Fibroblast of skin of back (primary cell): ENCODE results near the gene GAGE2A. TPM values are rescaled to one million over a fixed set of nuclear protein-coding genes. Genes with fewer than 3 reads are reported as not detected.
"Not testable (repeated sequence)": the region's sequence is repeated elsewhere in the genome, so short reads cannot be mapped to it uniquely, and the experiment has no call there.

Experiments
- DNase-seq: peaks from one replicate; pipeline ENCODE4 v3.0.0-alpha.2; 2013
- polyA plus RNA-seq, 2 experiments: library from polyadenylated mRNA; unstranded; fragments of 120-200 nt; gene quantifications; one replicate each; pipeline ENCODE4 v1.2.1, GENCODE V29; 2013; ENCODE audit not compliant: insufficient read length in 2 of 2

GAGE2A gene
- polyA plus RNA-seq (2013, experiment 1 of 2; ENCODE audit: insufficient read length): not detected
- not detected for polyA plus RNA-seq (2013, experiment 2 of 2; ENCODE audit: insufficient read length)

GRCh38 chrX:49589196-49589595, at the start of gene GAGE2A:
GAGE2A (plus strand) TSS chrX:49589496; CDS start chrX:49590651, 1,155 bp downstream.
- DNase-seq: not testable (repeated sequence)

- DNase-seq: not testable (repeated sequence)
Observed at GRCh38 chrX:49541433-49541832, 47.9 kb upstream of the GAGE2A start, which contains the start of gene GAGE12D. GAGE12D (plus strand) TSS chrX:49541733; CDS start chrX:49542888, 1,155 bp downstream.

GRCh38 chrX:49550989-49551388, 38.3 kb upstream of the GAGE2A start, which contains the start of gene GAGE12E:
GAGE12E (plus strand) TSS chrX:49551289; CDS start chrX:49552444, 1,155 bp downstream.
- not testable (repeated sequence) for DNase-seq

DNA sequence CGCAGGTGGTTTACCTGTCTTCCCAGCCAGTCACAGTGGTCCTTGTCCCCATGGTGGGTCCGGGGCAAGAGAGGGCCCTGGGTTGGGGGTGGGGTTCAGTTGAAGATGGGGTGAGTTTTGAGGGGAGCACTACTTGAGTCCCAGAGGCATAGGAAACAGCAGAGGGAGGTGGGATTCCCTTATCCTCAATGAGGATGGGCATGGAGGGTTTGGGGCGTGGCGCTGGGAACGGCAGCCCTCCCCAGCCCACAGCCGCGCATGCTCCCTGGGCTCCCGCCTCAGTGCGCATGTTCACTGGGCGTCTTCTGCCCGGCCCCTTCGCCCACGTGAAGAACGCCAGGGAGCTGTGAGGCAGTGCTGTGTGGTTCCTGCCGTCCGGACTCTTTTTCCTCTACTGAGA, 28.8 kb upstream of the GAGE2A start, which contains the start of gene GAGE12F:
Gene GAGE12F (plus strand): TSS at position 301 of the 400 bp plus-strand sequence. CDS start 1,155 bp downstream, outside the sequence.
- DNase-seq: not testable (repeated sequence)

GRCh38 chrX:49568728-49569127, 20.6 kb upstream of the GAGE2A start:
- DNase-seq: not testable (repeated sequence)

DNA sequence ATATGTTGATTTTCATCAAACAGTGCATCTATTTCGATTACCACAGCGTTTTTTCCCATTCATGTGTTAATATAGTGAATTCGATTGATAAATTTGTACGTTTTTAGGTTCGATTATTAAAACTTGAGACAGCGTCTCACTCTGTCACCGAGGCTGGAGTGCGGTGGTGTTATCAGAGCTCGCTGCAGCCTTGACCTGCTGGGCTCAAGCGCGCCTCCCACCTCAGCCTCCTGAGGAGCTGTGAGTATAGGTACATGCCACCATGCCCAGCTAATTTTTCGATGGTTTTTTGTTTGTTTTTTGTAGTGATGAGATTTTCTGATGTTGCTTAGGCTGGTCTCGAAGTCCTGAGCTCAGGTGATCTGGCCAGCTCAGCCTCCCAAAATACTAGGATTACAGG, 20.1 kb upstream of the GAGE2A start:
- DNase-seq: not testable (repeated sequence)

- DNase-seq: not testable (repeated sequence)
Observed at GRCh38 chrX:49570100-49570499, 19.2 kb upstream of the GAGE2A start, which contains the start of gene GAGE12G. GAGE12G (plus strand) TSS chrX:49570400; CDS start chrX:49571555, 1,155 bp downstream.

DNA sequence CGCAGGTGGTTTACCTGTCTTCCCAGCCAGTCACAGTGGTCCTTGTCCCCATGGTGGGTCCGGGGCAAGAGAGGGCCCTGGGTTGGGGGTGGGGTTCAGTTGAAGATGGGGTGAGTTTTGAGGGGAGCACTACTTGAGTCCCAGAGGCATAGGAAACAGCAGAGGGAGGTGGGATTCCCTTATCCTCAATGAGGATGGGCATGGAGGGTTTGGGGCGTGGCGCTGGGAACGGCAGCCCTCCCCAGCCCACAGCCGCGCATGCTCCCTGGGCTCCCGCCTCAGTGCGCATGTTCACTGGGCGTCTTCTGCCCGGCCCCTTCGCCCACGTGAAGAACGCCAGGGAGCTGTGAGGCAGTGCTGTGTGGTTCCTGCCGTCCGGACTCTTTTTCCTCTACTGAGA, 9.6 kb upstream of the GAGE2A start, which contains the start of gene GAGE12H:
Gene GAGE12H (plus strand): TSS at position 301 of the 400 bp plus-strand sequence. CDS start 1,155 bp downstream, outside the sequence.
- DNase-seq: not testable (repeated sequence)

DNA sequence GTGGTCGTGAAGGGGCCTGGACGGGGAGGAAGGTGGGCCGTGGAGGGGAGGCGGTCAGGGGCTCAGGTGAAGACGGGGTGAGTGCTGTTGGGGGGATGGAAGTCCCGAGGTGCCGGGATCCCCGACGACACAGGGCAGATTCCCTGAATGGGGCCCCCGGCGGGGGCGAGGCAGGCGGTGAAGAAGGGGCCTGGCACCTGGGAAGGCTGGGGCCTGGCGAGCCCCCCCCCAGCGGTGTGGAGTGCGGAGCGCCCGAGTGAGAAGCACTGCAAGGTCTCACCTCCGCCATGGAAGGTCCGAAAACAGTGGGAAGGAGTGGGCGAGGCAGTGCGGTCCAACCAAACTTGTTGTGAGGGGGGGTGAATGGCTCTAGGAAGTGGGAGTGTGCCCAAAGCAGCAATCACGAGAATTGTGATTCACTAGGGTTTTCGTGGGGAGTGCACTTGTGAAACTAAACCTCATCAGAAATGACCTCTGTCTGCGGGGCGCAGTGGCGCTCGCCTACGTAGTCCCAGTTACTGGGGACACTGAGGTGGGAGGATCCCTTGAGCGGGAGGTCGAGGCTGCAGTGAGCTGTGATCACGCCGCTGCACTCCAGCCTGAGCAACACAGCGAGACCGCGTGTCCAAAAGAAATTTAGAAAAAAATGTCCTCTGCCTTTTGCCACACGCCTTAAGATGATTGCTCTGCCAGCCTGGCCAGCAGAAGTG, 628 bp downstream of the GAGE2A start:
- not testable (repeated sequence) for DNase-seq

DNA sequence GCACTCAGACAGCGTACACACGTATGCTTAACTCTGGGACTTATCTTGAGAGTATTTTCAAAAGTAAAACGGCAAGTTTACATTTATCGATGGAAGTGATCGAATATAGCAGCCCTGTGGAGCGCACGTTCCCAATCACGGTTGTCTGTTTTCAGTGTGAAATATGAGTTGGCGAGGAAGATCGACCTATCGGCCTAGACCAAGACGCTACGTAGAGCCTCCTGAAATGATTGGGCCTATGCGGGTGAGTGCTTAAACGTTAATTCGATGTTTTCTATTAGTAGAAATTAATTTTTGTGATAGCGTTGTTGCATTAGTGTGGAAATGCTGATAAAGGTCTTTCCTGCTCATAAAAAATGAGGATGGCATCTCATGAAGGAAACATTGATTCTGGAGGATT, 1.2 kb downstream of the GAGE2A start:
- DNase-seq: not testable (repeated sequence)

GRCh38 chrX:49598720-49599119, 9.4 kb downstream of the GAGE2A start, which contains the start of gene GAGE1:
GAGE1 (plus strand) TSS chrX:49599020; CDS start chrX:49600175, 1,155 bp downstream.
- DNase-seq: not testable (repeated sequence)

DNA sequence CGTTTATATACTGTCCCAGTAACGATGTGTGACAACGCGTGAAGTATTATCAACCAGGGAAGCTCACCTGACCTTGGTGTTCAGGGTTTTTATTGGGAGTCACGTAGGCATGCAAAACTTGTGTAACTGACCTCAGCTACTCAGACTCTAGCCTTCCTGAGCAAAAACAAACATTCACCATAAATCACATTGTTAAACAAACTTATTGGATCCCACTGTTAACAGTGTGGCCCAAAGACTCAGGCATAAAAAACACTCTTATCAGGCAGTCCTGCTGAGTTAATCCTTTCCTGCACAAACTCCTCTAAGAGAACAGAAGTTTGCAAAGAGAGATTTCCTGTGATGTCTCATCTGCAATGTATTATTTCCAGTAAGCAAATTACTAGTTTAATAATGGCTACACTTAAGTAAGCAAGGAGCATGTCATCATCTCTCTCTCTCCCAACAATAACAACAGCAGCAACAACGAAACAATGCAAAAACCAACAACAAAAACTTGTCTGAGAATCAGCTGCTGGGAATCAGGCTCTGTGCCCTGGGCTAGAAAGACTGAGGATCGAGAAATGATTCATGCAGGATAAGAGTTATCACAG, 21.5 kb downstream of the GAGE2A start:
- DNase-seq: no peak

DNA sequence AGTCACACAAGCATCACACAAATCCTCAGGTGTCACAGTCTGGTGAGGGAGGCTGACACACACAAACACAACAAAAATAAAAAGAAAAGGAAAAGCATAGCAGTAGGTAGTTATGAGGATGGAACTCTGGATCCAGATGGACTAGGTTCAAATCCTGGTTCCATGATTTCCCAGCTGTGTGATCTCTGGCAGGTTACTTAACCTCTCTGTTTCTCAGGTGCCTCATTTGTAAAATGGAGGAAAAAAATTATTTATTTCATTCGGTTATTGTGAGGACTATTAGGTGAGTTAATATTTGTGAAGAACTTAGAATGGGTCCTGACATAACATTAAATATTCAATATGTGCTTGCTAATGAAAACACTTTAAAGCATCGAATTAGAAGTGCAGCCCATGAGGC, 29.3 kb downstream of the GAGE2A start:
- no peak for DNase-seq

- peak; percentile 2 for DNase-seq
Observed at GRCh38 chrX:49627086-49627777, 37.9 kb downstream of the GAGE2A start.

- DNase-seq: no peak
Observed at GRCh38 chrX:49644991-49645637, 55.8 kb downstream of the GAGE2A start.
